Spleen (tissue), 11 donors: ENCODE results near the gene C19orf25. TPM values are rescaled to one million over a fixed set of nuclear protein-coding genes. Genes with fewer than 3 reads are reported as not detected.
A peak's percentile ranks its signal among the peaks of the same experiment; 100 is the strongest.

Source experiments
- DNase-seq: peaks from one replicate; pipeline ENCODE4 v3.0.0-alpha.2; 2020
- H3K27ac ChIP-seq, 8 donors: fragments of 200-600 bp; sonication (generic) in 7 of 8; 1 replicate in 4 of 8; 2 replicates in 4 of 8; pipeline versions ENCODE4 v1.5.0 to v1.8.0; 2016 to 2021; ENCODE audit warnings: inconsistent platforms in 4 of 8, mild to moderate bottlenecking in 4 of 8, moderate library complexity in 1 of 8
- H3K27me3 ChIP-seq, 7 donors: fragments of 200-600 bp; sonication (generic) in 6 of 7; replicated peaks in 1 of 7; 1 replicate in 4 of 7; 2 replicates in 3 of 7; pipeline versions ENCODE4 v1.5.0 to v1.8.0; 2016 to 2021; ENCODE audit warnings: inconsistent platforms in 3 of 7, mild to moderate bottlenecking in 1 of 7
- H3K36me3 ChIP-seq, 6 donors: fragments of 200-600 bp; sonication (generic) in 5 of 6; 1 replicate in 4 of 6; 2 replicates in 2 of 6; pipeline versions ENCODE4 v1.5.0 to v1.8.0; 2016 to 2021; ENCODE audit warnings: inconsistent platforms in 2 of 6
- H3K4me1 ChIP-seq, 6 donors: fragments of 200-600 bp; sonication (generic) in 5 of 6; 1 replicate in 3 of 6; 2 replicates in 3 of 6; pipeline versions ENCODE4 v1.5.0 to v1.8.0; 2016 to 2021; ENCODE audit warnings: inconsistent platforms in 3 of 6
- H3K4me3 ChIP-seq, 8 donors: fragments of 200-600 bp; sonication (generic) in 7 of 8; 1 replicate in 4 of 8; 2 replicates in 4 of 8; pipeline versions ENCODE4 v1.5.0 to v1.8.0; 2016 to 2021; ENCODE audit warnings: inconsistent platforms in 4 of 8, mild to moderate bottlenecking in 4 of 8, moderate library complexity in 2 of 8
- H3K9me3 ChIP-seq, 8 donors: fragments of 200-600 bp; sonication (generic) in 7 of 8; 1 replicate in 4 of 8; 2 replicates in 4 of 8; pipeline versions ENCODE4 v1.5.0 to v1.8.0; 2016 to 2021; ENCODE audit warnings: inconsistent platforms in 4 of 8
- POLR2AphosphoS5 ChIP-seq, 3 donors: sonication (generic); formaldehyde crosslinking; IDR thresholded peaks; one replicate each; pipeline ENCODE4 v1.5.1; 2017; ENCODE audit warnings: antibody characterized with exemption in 3 of 3
- WGBS, 5 donors: extraction: QIAGEN DNeasy Blood & Tissue Kit in 3 of 5; methylation state at CpG; one replicate each; pipeline versions ENCODE4 v1.1.5 to v1.1.7; 2013 to 2018; 5-methylcytosine and 5-hydroxymethylcytosine counted together
- intact Hi-C: fragments of 100-400 bp; cut with DNase I; formaldehyde crosslinking; loops from one replicate; pipeline ENCODE4 v1.15.0; 2023; ENCODE audit warnings: low total_unique reads
- polyA plus RNA-seq, 3 donors: library from polyadenylated mRNA; stranded (reverse); fragments of 200-250 nt; gene quantifications; one replicate each; pipeline ENCODE4 v1.2.1, GENCODE V29; 2013
- total RNA-seq, 7 donors: library from RNA; depleted of rRNA in 3 of 7; stranded (reverse); fragments of >200 nt in 3 of 7; fragmentation: NEBNext Ultra II Directional in 4 of 7; extraction: Animal tissue kit (Norgen Biotek cat#: 25700) in 4 of 7; gene quantifications; one replicate each; pipeline versions ENCODE4 v1.1.0 to v1.2.1, GENCODE V29; 2016 to 2021
- TF ChIP-seq, protein P1 (sequence below), 11 experiments: fragments of 200-600 bp in 7 of 11; fragments of 450-650 bp in 4 of 11; sonication (generic) in 4 of 11; IDR thresholded peaks in 8 of 11; conservative IDR thresholded peaks in 3 of 11; 1 replicate in 7 of 11; 2 replicates in 4 of 11; pipeline versions ENCODE4 v1.4.0 to v1.8.0; 2016 to 2021; ENCODE audit warnings: antibody characterized with exemption in 11 of 11, inconsistent platforms in 4 of 11, mild to moderate bottlenecking in 1 of 11
- donor health status: healthy with polysubstance abuse.
- donor health status: DM: no; HTN: no; CAD: no; lungs with moderate emphysema.
- donor health status: DM: no; HTN: no; CAD: no.
- donor health status: Bipolar disorder and iron deficiency.
- donor health status: healthy.
- donor health status: DM: no; HTN: no; CAD: no.
- donor health status: DM: yes; HTN: yes; CAD: no.

The C19orf25 gene
- total and polyA plus RNA-seq, 10 donors = 24.7 to 56.6 (median 39.5) TPM

DNA sequence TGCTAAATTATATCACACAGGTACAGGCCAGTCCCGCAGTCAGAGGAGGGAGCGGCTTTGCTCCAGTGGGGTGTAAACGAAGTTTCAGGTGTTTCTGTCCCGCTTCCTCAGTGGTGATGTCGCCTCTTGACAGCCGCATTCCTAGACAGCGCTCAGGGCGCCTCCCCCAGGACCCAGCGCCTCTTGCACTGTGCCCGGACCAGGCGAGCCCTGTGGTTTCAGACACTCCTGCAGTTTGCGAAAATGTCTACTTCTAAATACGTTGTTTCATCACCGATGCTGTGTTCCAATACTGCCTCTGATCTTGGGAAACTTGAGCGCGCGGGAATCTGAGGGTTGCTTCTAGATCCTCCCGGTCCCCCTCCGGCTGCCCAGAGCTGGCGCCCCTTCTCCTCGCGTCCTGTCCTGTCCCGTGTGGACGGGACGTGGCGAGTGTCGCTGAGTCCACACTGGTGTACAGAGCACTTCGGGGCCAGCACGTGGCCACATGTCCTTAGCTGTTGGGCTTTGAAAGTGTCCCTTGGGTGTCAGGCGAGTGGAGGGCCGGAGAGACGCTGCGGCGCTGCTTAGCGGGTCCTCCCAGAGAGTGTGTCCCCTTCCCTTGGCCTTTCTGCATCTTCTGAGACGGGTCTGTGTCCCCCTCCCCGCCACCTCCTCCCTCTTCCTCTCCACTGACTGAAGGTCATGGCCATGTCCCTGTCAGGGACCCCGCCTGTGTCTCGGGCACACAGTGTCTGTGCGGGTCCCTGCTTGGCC, 55.4 kb downstream of the C19orf25 start:
- H3K4me3 ChIP-seq = no peak overlapping the region
- H3K27me3 ChIP-seq = no peaks in the 10 kb centered on the region
- intact Hi-C loops = no loop called here
- TF ChIP-seq, protein P1, sequence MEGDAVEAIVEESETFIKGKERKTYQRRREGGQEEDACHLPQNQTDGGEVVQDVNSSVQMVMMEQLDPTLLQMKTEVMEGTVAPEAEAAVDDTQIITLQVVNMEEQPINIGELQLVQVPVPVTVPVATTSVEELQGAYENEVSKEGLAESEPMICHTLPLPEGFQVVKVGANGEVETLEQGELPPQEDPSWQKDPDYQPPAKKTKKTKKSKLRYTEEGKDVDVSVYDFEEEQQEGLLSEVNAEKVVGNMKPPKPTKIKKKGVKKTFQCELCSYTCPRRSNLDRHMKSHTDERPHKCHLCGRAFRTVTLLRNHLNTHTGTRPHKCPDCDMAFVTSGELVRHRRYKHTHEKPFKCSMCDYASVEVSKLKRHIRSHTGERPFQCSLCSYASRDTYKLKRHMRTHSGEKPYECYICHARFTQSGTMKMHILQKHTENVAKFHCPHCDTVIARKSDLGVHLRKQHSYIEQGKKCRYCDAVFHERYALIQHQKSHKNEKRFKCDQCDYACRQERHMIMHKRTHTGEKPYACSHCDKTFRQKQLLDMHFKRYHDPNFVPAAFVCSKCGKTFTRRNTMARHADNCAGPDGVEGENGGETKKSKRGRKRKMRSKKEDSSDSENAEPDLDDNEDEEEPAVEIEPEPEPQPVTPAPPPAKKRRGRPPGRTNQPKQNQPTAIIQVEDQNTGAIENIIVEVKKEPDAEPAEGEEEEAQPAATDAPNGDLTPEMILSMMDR (IDR thresholded peaks at IDR 0.05 in 8 of 11, conservative IDR thresholded peaks at IDR 0.05 in 3 of 11) = no peak
- TF ChIP-seq POLR2AphosphoS5 (IDR thresholded peaks at IDR 0.05) = peak in 2 of 3 donors; percentile 47 to 71
- DNase-seq = no peak
- 80 to 89% (median 81%) methylated on average over 40 of the region's 40 CpGs for WGBS, 5 donors
- H3K4me1 ChIP-seq = peaks cover 0 to 46% (median 14%) of the 10 kb centered on the region in 6 donors
- peaks cover 3 to 100% (median 85%) of the 10 kb centered on the region in 6 donors for H3K36me3 ChIP-seq
- peak overlapping the region in 1 of 8 donors; percentile 27 for H3K27ac ChIP-seq
- H3K9me3 ChIP-seq = no peaks in the 10 kb centered on the region

Other genes with a start within 250 kb of the C19orf25 start
- 1 to 10 TPM in 1 of 7 donors, under 1 TPM in 5, not detected in 1; 0.12 to 1.2 (median 0.41) TPM for gene CBARP, start 241.2 kb downstream of the C19orf25 start, total RNA-seq
- gene CBARP, start 241.2 kb downstream of the C19orf25 start, polyA plus RNA-seq = under 1 TPM in 2 of 3 donors, not detected in 1; 0.05 to 0.48 TPM
- gene ATP5F1D, start 237.5 kb downstream of the C19orf25 start, total RNA-seq = 100 to 1,000 TPM in 4 of 7 donors, 10 to 100 TPM in 3; 49.1 to 131 (median 102) TPM
- gene ATP5F1D, start 237.5 kb downstream of the C19orf25 start, polyA plus RNA-seq = 100 to 1,000 TPM; 164 to 166 (median 165) TPM
- gene MIDN, start 230.6 kb downstream of the C19orf25 start, total RNA-seq = 100 to 1,000 TPM in 4 of 7 donors, 10 to 100 TPM in 3; 42.1 to 223 (median 138) TPM
- gene MIDN, start 230.6 kb downstream of the C19orf25 start, polyA plus RNA-seq = 10 to 100 TPM; 16.5 to 48.9 (median 19.1) TPM
- 100 to 1,000 TPM; 333 to 672 (median 514) TPM for gene CIRBP, start 209.9 kb downstream of the C19orf25 start, total RNA-seq
- gene CIRBP, start 209.9 kb downstream of the C19orf25 start, polyA plus RNA-seq = 100 to 1,000 TPM; 406 to 894 (median 843) TPM
- 10 to 100 TPM; 35.8 to 69.6 (median 43.9) TPM for gene FAM174C, start 203.7 kb downstream of the C19orf25 start, total RNA-seq
- 100 to 1,000 TPM in 1 of 3 donors, 10 to 100 TPM in 2; 82.9 to 134 (median 88.6) TPM for gene FAM174C, start 203.7 kb downstream of the C19orf25 start, polyA plus RNA-seq
- gene EFNA2, start 193.3 kb downstream of the C19orf25 start, total RNA-seq = not detected
- not detected for gene EFNA2, start 193.3 kb downstream of the C19orf25 start, polyA plus RNA-seq
- gene NDUFS7, start 95.3 kb downstream of the C19orf25 start, total RNA-seq = 100 to 1,000 TPM in 1 of 7 donors, 10 to 100 TPM in 6; 64.0 to 133 (median 85.2) TPM
- gene NDUFS7, start 95.3 kb downstream of the C19orf25 start, polyA plus RNA-seq = 100 to 1,000 TPM in 1 of 3 donors, 10 to 100 TPM in 2; 75.5 to 106 (median 78.0) TPM
- gene GAMT, start 77.7 kb downstream of the C19orf25 start, total RNA-seq = 10 to 100 TPM in 4 of 7 donors, 1 to 10 TPM in 3; 7.1 to 14.5 (median 11.2) TPM
- 10 to 100 TPM; 15.2 to 20.4 (median 18.2) TPM for gene GAMT, start 77.7 kb downstream of the C19orf25 start, polyA plus RNA-seq
- 100 to 1,000 TPM in 3 of 7 donors, 10 to 100 TPM in 4; 43.8 to 137 (median 94.6) TPM for gene DAZAP1, start 71.6 kb downstream of the C19orf25 start, total RNA-seq
- 100 to 1,000 TPM in 2 of 3 donors, 10 to 100 TPM in 1; 80.0 to 133 (median 106) TPM for gene DAZAP1, start 71.6 kb downstream of the C19orf25 start, polyA plus RNA-seq
- gene RPS15, start 40.8 kb downstream of the C19orf25 start, total RNA-seq = 1,000 to 10,000 TPM in 6 of 7 donors, 100 to 1,000 TPM in 1; 932 to 4,344 (median 1,309) TPM
- 1,000 to 10,000 TPM; 4,275 to 5,849 (median 5,793) TPM for gene RPS15, start 40.8 kb downstream of the C19orf25 start, polyA plus RNA-seq
- gene APC2, start 29.1 kb downstream of the C19orf25 start, total RNA-seq = under 1 TPM; 0.07 to 0.56 (median 0.20) TPM
- under 1 TPM; 0.02 to 0.29 (median 0.02) TPM for gene APC2, start 29.1 kb downstream of the C19orf25 start, polyA plus RNA-seq
- 1 to 10 TPM; 1.1 to 4.2 (median 1.8) TPM for gene PCSK4, start 11.1 kb upstream of the C19orf25 start, total RNA-seq
- gene PCSK4, start 11.1 kb upstream of the C19orf25 start, polyA plus RNA-seq = 1 to 10 TPM; 1.9 to 2.4 (median 2.0) TPM
- gene REEP6, start 12.0 kb upstream of the C19orf25 start, total RNA-seq = 1 to 10 TPM in 5 of 7 donors, under 1 TPM in 1, not detected in 1; 0.65 to 2.6 (median 1.6) TPM
- 1 to 10 TPM; 1.2 to 1.6 (median 1.5) TPM for gene REEP6, start 12.0 kb upstream of the C19orf25 start, polyA plus RNA-seq
- gene ADAMTSL5, start 33.8 kb upstream of the C19orf25 start, total RNA-seq = 1 to 10 TPM in 4 of 7 donors, under 1 TPM in 3; 0.26 to 2.0 (median 1.3) TPM
- gene ADAMTSL5, start 33.8 kb upstream of the C19orf25 start, polyA plus RNA-seq = under 1 TPM; 0.13 to 0.42 (median 0.27) TPM
- gene PLK5, start 44.9 kb upstream of the C19orf25 start, total RNA-seq = not detected
- under 1 TPM; 0.04 to 0.06 (median 0.06) TPM for gene PLK5, start 44.9 kb upstream of the C19orf25 start, polyA plus RNA-seq
- 10 to 100 TPM in 1 of 7 donors, 1 to 10 TPM in 6; 5.4 to 11.7 (median 6.7) TPM for gene MEX3D, start 89.1 kb upstream of the C19orf25 start, total RNA-seq
- 1 to 10 TPM in 2 of 3 donors, under 1 TPM in 1; 0.87 to 2.7 (median 2.0) TPM for gene MEX3D, start 89.1 kb upstream of the C19orf25 start, polyA plus RNA-seq
- 10 to 100 TPM; 57.4 to 80.9 (median 74.3) TPM for gene MBD3, start 113.7 kb upstream of the C19orf25 start, total RNA-seq
- 100 to 1,000 TPM in 1 of 3 donors, 10 to 100 TPM in 2; 62.2 to 177 (median 89.3) TPM for gene MBD3, start 113.7 kb upstream of the C19orf25 start, polyA plus RNA-seq
- gene UQCR11, start 126.2 kb upstream of the C19orf25 start, total RNA-seq = 100 to 1,000 TPM in 4 of 7 donors, 10 to 100 TPM in 3; 40.9 to 165 (median 129) TPM
- 100 to 1,000 TPM in 2 of 3 donors, 10 to 100 TPM in 1; 93.4 to 153 (median 145) TPM for gene UQCR11, start 126.2 kb upstream of the C19orf25 start, polyA plus RNA-seq
- gene TCF3, start 173.4 kb upstream of the C19orf25 start, total RNA-seq = 100 to 1,000 TPM in 5 of 7 donors, 10 to 100 TPM in 2; 79.2 to 135 (median 107) TPM
- 10 to 100 TPM; 81.0 to 96.5 (median 88.9) TPM for gene TCF3, start 173.4 kb upstream of the C19orf25 start, polyA plus RNA-seq